GM12878 (cell line): Measurements from ENCODE around the gene ZYG11A. TPM values are rescaled to one million over a fixed set of nuclear protein-coding genes. Genes with fewer than 3 reads are reported as not detected.

Experiments used
- BCL11A ChIP-seq: IDR thresholded peaks from 2 replicates; pipeline ENCODE4 v1.6.1; 2011; ENCODE audit warnings: low read depth, low read length
- BHLHE40 ChIP-seq, 2 experiments: fragments of 450-650 bp in 1 of 2; IDR thresholded peaks; 2 replicates each; pipeline ENCODE4 v1.6.1; 2011 to 2017; ENCODE audit warnings: low read depth in 2 of 2, borderline replicate concordance in 1 of 2, improper control_type of control experiment in 1 of 2, low read length in 1 of 2, mild to moderate bottlenecking in 1 of 2
- IKZF1 ChIP-seq: fragments of 450-650 bp; conservative IDR thresholded peaks from 2 replicates; pipeline ENCODE4 v1.6.1; 2017; ENCODE audit warnings: antibody characterized with exemption, mild to moderate bottlenecking
- MYC ChIP-seq: IDR thresholded peaks from 2 replicates; pipeline ENCODE4 v1.6.1; 2011; ENCODE audit warnings: mild to moderate bottlenecking, low read length, moderate library complexity, inconsistent platforms; ENCODE audit not compliant: insufficient read depth, insufficient replicate concordance, insufficient read length, severe bottlenecking
- polyA plus RNA-seq, 11 experiments: library from polyadenylated mRNA; depleted of rRNA in 4 of 11; unstranded in 6 of 11; stranded (reverse) in 5 of 11; fragments of >200 nt; fragmentation: Nextera tagmentation in 4 of 11; fragmentation: Illumina TruSeq in 1 of 11; extraction: Ambion mirVana in 4 of 11; extraction: Trizol in 1 of 11; gene quantifications; 1 replicate in 1 of 11; 2 replicates in 10 of 11; pipeline versions ENCODE4 v1.2.1 to v1.2.3, GENCODE V29; 2011 to 2016; ENCODE audit warnings: inconsistent platforms in 2 of 11, missing spikeins in 2 of 11, low read depth in 1 of 11
- total RNA-seq, 4 experiments: library from RNA; depleted of rRNA in 3 of 4; stranded (reverse); fragments of >200 nt in 3 of 4; fragmentation: Illumina TruSeq in 1 of 4; extraction: Trizol in 1 of 4; gene quantifications; 2 replicates each; pipeline versions ENCODE4 v1.2.1 to v1.2.3, GENCODE V29; 2013 to 2021
- TF ChIP-seq, protein P1 (sequence below): fragments of 450-650 bp; IDR thresholded peaks from 2 replicates; pipeline ENCODE4 v1.6.1; 2017; ENCODE audit warnings: mild to moderate bottlenecking, low read depth, inconsistent platforms; ENCODE audit not compliant: poor library complexity, severe bottlenecking
- TF ChIP-seq, protein P2 (sequence below): fragments of 450-650 bp; IDR thresholded peaks from 2 replicates; pipeline ENCODE4 v1.6.1; 2017; ENCODE audit warnings: antibody characterized with exemption, mild to moderate bottlenecking, moderate library complexity
- TF ChIP-seq, protein P3 (sequence below): IDR thresholded peaks from 2 replicates; pipeline ENCODE4 v1.6.1; 2012; ENCODE audit warnings: improper control_type of control experiment, low read depth, low read length; ENCODE audit not compliant: insufficient replicate concordance
- TF ChIP-seq, protein P4 (sequence below): fragments of 450-650 bp; IDR thresholded peaks from 2 replicates; pipeline ENCODE4 v1.6.1; 2018; ENCODE audit warnings: borderline replicate concordance, mild to moderate bottlenecking; ENCODE audit not compliant: partially characterized antibody
- TF ChIP-seq, protein P5 (sequence below): fragments of 150-350 bp; IDR thresholded peaks from 2 replicates; pipeline ENCODE4 v1.6.1; 2014; ENCODE audit warnings: mild to moderate bottlenecking, low read depth, low read length
- TF ChIP-seq, protein P6 (sequence below), 3 experiments: IDR thresholded peaks in 2 of 3; conservative IDR thresholded peaks in 1 of 3; 2 replicates each; pipeline ENCODE4 v1.5.1; 2011; ENCODE audit warnings: low read depth in 3 of 3, low read length in 3 of 3, mild to moderate bottlenecking in 3 of 3, control low read depth in 2 of 3, moderate library complexity in 2 of 3, inconsistent platforms in 1 of 3, mixed read lengths in 1 of 3; ENCODE audit not compliant: control insufficient read depth in 2 of 3, insufficient read depth in 1 of 3; ENCODE audit errors: extremely low read depth in 1 of 3

ZYG11A gene
- total and polyA plus RNA-seq, 10 of the 15 experiments (the other 5 are each of a cell fraction or from before 2014, with no cell fraction given) = 0.22 to 6.4 (median 0.68) TPM

DNA sequence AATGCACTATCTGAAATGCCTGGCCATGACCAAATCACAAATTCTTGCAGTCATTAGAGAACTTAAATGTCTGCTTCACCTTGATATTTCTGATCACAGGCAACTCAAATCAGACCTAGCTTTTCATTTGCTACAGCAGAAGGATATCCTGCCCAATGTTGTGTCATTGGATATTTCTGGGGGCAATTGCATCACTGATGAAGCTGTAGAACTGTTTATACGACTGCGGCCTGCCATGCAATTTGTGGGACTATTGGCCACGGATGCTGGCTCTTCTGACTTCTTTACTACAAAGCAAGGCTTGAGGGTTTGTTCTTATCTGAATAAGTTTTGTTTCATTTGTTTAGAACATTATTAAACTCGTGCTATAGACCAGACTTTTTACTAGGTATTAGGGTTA is 14.9 kb downstream of the ZYG11A start (continued):
- no peak for TF ChIP-seq MYC
- TF ChIP-seq, protein P1, sequence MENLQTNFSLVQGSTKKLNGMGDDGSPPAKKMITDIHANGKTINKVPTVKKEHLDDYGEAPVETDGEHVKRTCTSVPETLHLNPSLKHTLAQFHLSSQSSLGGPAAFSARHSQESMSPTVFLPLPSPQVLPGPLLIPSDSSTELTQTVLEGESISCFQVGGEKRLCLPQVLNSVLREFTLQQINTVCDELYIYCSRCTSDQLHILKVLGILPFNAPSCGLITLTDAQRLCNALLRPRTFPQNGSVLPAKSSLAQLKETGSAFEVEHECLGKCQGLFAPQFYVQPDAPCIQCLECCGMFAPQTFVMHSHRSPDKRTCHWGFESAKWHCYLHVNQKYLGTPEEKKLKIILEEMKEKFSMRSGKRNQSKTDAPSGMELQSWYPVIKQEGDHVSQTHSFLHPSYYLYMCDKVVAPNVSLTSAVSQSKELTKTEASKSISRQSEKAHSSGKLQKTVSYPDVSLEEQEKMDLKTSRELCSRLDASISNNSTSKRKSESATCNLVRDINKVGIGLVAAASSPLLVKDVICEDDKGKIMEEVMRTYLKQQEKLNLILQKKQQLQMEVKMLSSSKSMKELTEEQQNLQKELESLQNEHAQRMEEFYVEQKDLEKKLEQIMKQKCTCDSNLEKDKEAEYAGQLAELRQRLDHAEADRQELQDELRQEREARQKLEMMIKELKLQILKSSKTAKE = no peak
- no peak for TF ChIP-seq BHLHE40 (IDR thresholded peaks at IDR 0.05; ENCODE audit: borderline replicate concordance in 1 of 2, low read depth in 2 of 2, low read length in 1 of 2)
- TF ChIP-seq BCL11A = no peak
- TF ChIP-seq, protein P2, sequence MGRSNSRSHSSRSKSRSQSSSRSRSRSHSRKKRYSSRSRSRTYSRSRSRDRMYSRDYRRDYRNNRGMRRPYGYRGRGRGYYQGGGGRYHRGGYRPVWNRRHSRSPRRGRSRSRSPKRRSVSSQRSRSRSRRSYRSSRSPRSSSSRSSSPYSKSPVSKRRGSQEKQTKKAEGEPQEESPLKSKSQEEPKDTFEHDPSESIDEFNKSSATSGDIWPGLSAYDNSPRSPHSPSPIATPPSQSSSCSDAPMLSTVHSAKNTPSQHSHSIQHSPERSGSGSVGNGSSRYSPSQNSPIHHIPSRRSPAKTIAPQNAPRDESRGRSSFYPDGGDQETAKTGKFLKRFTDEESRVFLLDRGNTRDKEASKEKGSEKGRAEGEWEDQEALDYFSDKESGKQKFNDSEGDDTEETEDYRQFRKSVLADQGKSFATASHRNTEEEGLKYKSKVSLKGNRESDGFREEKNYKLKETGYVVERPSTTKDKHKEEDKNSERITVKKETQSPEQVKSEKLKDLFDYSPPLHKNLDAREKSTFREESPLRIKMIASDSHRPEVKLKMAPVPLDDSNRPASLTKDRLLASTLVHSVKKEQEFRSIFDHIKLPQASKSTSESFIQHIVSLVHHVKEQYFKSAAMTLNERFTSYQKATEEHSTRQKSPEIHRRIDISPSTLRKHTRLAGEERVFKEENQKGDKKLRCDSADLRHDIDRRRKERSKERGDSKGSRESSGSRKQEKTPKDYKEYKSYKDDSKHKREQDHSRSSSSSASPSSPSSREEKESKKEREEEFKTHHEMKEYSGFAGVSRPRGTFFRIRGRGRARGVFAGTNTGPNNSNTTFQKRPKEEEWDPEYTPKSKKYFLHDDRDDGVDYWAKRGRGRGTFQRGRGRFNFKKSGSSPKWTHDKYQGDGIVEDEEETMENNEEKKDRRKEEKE = no peak
- TF ChIP-seq, protein P3, sequence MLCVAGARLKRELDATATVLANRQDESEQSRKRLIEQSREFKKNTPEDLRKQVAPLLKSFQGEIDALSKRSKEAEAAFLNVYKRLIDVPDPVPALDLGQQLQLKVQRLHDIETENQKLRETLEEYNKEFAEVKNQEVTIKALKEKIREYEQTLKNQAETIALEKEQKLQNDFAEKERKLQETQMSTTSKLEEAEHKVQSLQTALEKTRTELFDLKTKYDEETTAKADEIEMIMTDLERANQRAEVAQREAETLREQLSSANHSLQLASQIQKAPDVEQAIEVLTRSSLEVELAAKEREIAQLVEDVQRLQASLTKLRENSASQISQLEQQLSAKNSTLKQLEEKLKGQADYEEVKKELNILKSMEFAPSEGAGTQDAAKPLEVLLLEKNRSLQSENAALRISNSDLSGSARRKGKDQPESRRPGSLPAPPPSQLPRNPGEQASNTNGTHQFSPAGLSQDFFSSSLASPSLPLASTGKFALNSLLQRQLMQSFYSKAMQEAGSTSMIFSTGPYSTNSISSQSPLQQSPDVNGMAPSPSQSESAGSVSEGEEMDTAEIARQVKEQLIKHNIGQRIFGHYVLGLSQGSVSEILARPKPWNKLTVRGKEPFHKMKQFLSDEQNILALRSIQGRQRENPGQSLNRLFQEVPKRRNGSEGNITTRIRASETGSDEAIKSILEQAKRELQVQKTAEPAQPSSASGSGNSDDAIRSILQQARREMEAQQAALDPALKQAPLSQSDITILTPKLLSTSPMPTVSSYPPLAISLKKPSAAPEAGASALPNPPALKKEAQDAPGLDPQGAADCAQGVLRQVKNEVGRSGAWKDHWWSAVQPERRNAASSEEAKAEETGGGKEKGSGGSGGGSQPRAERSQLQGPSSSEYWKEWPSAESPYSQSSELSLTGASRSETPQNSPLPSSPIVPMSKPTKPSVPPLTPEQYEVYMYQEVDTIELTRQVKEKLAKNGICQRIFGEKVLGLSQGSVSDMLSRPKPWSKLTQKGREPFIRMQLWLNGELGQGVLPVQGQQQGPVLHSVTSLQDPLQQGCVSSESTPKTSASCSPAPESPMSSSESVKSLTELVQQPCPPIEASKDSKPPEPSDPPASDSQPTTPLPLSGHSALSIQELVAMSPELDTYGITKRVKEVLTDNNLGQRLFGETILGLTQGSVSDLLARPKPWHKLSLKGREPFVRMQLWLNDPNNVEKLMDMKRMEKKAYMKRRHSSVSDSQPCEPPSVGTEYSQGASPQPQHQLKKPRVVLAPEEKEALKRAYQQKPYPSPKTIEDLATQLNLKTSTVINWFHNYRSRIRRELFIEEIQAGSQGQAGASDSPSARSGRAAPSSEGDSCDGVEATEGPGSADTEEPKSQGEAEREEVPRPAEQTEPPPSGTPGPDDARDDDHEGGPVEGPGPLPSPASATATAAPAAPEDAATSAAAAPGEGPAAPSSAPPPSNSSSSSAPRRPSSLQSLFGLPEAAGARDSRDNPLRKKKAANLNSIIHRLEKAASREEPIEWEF = no peak
- TF ChIP-seq, protein P4, sequence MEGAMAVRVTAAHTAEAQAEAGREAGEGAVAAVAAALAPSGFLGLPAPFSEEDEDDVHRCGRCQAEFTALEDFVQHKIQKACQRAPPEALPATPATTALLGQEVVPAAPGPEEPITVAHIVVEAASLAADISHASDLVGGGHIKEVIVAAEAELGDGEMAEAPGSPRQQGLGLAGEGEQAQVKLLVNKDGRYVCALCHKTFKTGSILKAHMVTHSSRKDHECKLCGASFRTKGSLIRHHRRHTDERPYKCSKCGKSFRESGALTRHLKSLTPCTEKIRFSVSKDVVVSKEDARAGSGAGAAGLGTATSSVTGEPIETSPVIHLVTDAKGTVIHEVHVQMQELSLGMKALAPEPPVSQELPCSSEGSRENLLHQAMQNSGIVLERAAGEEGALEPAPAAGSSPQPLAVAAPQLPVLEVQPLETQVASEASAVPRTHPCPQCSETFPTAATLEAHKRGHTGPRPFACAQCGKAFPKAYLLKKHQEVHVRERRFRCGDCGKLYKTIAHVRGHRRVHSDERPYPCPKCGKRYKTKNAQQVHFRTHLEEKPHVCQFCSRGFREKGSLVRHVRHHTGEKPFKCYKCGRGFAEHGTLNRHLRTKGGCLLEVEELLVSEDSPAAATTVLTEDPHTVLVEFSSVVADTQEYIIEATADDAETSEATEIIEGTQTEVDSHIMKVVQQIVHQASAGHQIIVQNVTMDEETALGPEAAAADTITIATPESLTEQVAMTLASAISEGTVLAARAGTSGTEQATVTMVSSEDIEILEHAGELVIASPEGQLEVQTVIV = no peak
- TF ChIP-seq, protein P5, sequence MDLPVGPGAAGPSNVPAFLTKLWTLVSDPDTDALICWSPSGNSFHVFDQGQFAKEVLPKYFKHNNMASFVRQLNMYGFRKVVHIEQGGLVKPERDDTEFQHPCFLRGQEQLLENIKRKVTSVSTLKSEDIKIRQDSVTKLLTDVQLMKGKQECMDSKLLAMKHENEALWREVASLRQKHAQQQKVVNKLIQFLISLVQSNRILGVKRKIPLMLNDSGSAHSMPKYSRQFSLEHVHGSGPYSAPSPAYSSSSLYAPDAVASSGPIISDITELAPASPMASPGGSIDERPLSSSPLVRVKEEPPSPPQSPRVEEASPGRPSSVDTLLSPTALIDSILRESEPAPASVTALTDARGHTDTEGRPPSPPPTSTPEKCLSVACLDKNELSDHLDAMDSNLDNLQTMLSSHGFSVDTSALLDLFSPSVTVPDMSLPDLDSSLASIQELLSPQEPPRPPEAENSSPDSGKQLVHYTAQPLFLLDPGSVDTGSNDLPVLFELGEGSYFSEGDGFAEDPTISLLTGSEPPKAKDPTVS = no peak
- TF ChIP-seq, protein P6, sequence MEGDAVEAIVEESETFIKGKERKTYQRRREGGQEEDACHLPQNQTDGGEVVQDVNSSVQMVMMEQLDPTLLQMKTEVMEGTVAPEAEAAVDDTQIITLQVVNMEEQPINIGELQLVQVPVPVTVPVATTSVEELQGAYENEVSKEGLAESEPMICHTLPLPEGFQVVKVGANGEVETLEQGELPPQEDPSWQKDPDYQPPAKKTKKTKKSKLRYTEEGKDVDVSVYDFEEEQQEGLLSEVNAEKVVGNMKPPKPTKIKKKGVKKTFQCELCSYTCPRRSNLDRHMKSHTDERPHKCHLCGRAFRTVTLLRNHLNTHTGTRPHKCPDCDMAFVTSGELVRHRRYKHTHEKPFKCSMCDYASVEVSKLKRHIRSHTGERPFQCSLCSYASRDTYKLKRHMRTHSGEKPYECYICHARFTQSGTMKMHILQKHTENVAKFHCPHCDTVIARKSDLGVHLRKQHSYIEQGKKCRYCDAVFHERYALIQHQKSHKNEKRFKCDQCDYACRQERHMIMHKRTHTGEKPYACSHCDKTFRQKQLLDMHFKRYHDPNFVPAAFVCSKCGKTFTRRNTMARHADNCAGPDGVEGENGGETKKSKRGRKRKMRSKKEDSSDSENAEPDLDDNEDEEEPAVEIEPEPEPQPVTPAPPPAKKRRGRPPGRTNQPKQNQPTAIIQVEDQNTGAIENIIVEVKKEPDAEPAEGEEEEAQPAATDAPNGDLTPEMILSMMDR (IDR thresholded peaks at IDR 0.05 in 2 of 3, conservative IDR thresholded peaks at IDR 0.05 in 1 of 3; ENCODE audit: control insufficient read depth in 2 of 3, extremely low read depth in 1 of 3, insufficient read depth in 1 of 3, low read depth in 3 of 3, low read length in 3 of 3) = no peak
- TF ChIP-seq IKZF1 = no peak
